ENCODE measurements around the gene KRTAP19-8.

Gene KRTAP19-8

DNA sequence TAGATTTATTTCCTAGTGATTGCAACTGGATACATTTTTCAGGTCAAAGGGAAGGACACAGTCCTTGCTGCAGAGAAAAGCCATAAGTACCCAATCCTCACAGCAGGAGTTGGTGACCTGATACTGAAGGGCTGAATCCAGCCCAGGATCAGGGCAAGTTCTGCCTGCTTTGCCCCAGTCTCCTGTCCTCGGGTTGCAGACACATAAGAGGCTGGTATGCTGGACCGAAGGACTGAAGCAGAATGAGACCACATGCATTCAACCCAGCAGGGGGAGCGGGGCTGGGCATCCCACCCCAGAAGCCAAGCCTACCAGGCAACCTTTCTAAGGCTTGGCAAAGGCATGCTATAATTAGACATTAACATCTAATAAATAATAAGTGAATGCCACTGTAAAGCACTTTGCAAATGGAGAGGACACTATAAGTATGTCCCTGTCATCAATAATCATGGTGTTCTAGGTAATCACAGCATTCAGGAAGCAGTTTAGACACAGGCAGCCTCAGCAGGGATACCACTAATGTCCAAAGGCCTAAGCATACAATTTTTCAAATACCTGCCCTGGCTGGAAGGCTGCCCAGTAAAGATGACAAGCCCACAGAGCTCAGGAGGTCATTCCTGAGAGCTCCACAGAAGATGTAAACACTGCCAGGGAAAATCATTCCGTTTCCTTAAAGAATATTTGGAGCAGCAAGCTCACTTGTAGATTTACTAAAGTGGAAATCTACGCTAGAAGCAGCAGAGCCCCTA is 47.6 kb downstream of the KRTAP19-8 start:
- H3K4me3 ChIP-seq (ENCODE audit: low read depth, low read length) = no peak overlapping the region
- TF ChIP-seq, protein P1, sequence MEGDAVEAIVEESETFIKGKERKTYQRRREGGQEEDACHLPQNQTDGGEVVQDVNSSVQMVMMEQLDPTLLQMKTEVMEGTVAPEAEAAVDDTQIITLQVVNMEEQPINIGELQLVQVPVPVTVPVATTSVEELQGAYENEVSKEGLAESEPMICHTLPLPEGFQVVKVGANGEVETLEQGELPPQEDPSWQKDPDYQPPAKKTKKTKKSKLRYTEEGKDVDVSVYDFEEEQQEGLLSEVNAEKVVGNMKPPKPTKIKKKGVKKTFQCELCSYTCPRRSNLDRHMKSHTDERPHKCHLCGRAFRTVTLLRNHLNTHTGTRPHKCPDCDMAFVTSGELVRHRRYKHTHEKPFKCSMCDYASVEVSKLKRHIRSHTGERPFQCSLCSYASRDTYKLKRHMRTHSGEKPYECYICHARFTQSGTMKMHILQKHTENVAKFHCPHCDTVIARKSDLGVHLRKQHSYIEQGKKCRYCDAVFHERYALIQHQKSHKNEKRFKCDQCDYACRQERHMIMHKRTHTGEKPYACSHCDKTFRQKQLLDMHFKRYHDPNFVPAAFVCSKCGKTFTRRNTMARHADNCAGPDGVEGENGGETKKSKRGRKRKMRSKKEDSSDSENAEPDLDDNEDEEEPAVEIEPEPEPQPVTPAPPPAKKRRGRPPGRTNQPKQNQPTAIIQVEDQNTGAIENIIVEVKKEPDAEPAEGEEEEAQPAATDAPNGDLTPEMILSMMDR (IDR thresholded peaks at IDR 0.05; ENCODE audit: low read depth, low read length) = no peak

DNA sequence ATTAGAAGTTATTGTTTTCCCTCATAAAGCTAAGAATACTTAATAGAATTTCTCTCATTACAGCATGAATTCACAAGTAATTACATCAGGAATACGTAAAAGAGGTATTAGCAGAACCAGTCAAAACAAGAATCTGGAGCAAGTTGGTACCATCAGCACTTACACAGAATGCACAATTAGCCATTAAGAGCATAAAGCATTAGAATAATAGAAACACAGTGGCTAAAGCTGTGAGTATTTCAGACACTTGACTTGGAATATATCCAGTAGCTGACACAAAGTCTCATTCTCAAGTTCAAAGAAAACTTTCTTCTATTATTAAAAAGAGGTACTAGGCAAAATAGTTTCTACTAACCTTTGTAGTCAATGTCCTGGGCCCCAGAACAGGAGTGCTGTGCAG is 49.6 kb downstream of the KRTAP19-8 start:
- no peak overlapping the region for H3K4me3 ChIP-seq (ENCODE audit: low read depth, low read length)
- TF ChIP-seq, protein P1 (IDR thresholded peaks at IDR 0.05; ENCODE audit: low read depth, low read length) = no peak
